Aorta (tissue), 5 donors: ENCODE results near the gene MARCHF11. TPM values are rescaled to one million over a fixed set of nuclear protein-coding genes. Genes with fewer than 3 reads are reported as not detected.

Source experiments
- ATAC-seq: fragments of 200-7000 bp; cut with Tn5 transposase; one replicate; pipeline ENCODE4 v1.9.1; 2022; ENCODE audit warnings: moderate library complexity; ENCODE audit not compliant: low FRiP score
- DNase-seq, 2 donors: peaks; one replicate each; pipeline ENCODE4 v3.0.0-alpha.2; 2020
- H3K27ac ChIP-seq, 2 donors: one replicate each; pipeline ENCODE4 v1.5.1; 2013; ENCODE audit warnings: low read length in 2 of 2, mild to moderate bottlenecking in 2 of 2, moderate library complexity in 2 of 2, control low read depth in 1 of 2, inconsistent platforms in 1 of 2, low read depth in 1 of 2
- H3K27me3 ChIP-seq, 2 donors: one replicate each; pipeline ENCODE4 v1.6.1; 2013; ENCODE audit warnings: control low read depth in 1 of 2, low read length in 1 of 2, mild to moderate bottlenecking in 1 of 2, moderate library complexity in 1 of 2; ENCODE audit not compliant: insufficient read depth in 2 of 2, control insufficient read depth in 1 of 2
- H3K36me3 ChIP-seq, 2 donors: one replicate each; pipeline ENCODE4 v1.6.1; 2013; ENCODE audit warnings: control low read depth in 1 of 2, low read length in 1 of 2, mild to moderate bottlenecking in 1 of 2; ENCODE audit not compliant: insufficient read depth in 2 of 2, control insufficient read depth in 1 of 2
- H3K4me1 ChIP-seq, 2 donors: one replicate each; pipeline ENCODE4 v1.6.1; 2013; ENCODE audit warnings: low read length in 2 of 2, control low read depth in 1 of 2, mild to moderate bottlenecking in 1 of 2, moderate library complexity in 1 of 2; ENCODE audit not compliant: insufficient read depth in 2 of 2, control insufficient read depth in 1 of 2
- H3K4me3 ChIP-seq, 2 donors: one replicate each; pipeline ENCODE4 v1.5.1; 2013; ENCODE audit warnings: low read length in 2 of 2, control low read depth in 1 of 2, mild to moderate bottlenecking in 1 of 2
- H3K9me3 ChIP-seq: one replicate; pipeline ENCODE4 v1.6.1; 2013; ENCODE audit warnings: mild to moderate bottlenecking, low read length; ENCODE audit not compliant: control insufficient read depth
- WGBS, 2 donors: extraction: QIAGEN DNeasy Blood & Tissue Kit; methylation state at CpG; one replicate each; pipeline ENCODE4 v1.1.7; 2013; 5-methylcytosine and 5-hydroxymethylcytosine counted together
- intact Hi-C, 2 donors: fragments of 100-400 bp; cut with DNase I; formaldehyde crosslinking; loops; one replicate each; pipeline versions ENCODE4 v1.14.2 to v1.15.0; 2022
- long read RNA-seq, 2 donors: library from polyadenylated mRNA; unstranded; transcript quantifications; one replicate each; pipeline ENCODE4 v2.0.0, GENCODE V29; 2020 to 2021
- polyA plus RNA-seq, 2 donors: library from polyadenylated mRNA; stranded (reverse); fragments of 200-250 nt; gene quantifications; one replicate each; pipeline ENCODE4 v1.2.3, GENCODE V29; 2013
- total RNA-seq, 2 donors: library from RNA; stranded (reverse); fragmentation: NEBNext Ultra II Directional; extraction: Animal tissue kit (Norgen Biotek cat#: 25700); gene quantifications; one replicate each; pipeline ENCODE4 v1.2.1, GENCODE V29; 2021
- donor health status: healthy with polysubstance abuse.
- donor health status: Bipolar disorder and iron deficiency.
- donor health status: DM: no; HTN: no; CAD: no.
- donor health status: DM: no; HTN: no; CAD: no.
- donor health status: DM: yes; HTN: yes; CAD: no.

The MARCHF11 gene
- not detected for total RNA-seq
- polyA plus RNA-seq, result not detected
- long read RNA-seq, donor 1, result 0 reads
- long read RNA-seq, donor 2, result 0 reads

DNA sequence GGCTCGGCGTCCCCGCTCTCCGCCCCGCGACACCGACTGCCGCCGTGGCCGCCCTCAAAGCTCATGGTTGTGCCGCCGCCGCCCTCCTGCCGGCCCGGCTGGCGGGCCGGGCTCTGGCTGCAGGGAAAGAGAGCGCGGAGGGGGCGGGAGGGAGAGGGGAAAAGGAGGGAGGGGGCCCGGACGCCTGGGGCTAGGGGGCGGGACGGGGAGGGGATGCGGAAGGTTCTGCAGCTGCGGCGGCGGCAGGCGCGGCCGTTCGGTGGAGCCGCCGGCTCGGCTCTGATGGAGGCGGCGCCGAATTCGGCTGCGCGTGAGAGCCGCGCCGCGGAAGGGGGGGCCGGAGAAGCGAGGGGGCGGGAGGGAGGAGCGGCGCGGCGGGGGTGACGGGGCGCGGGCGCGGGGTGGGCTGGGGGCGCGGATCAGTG, at the start of gene MARCHF11:
MARCHF11 (minus strand) TSS at position 281 of the 425 bp plus-strand sequence; CDS start at position 65, 216 bp downstream.
- peak in 1 of 2 donors; percentile 55 for DNase-seq
- ATAC-seq, result no peak
- peak within 1 kb of the TSS in 1 of 2 donors; percentile 28 for H3K4me3 ChIP-seq
- intact Hi-C loops, result loop anchor here in 1 of 2 donors (10.0 kb wide), 1 partner anchor 275 kb away; no protein-coding TSS in a partner anchor
- H3K4me1 ChIP-seq, result no peaks in the 10 kb centered on the region
- H3K27me3 ChIP-seq, result peaks cover 0 to 2% of the 10 kb centered on the region in 2 donors
- WGBS, 2 donors, result 0 to 2% methylated on average over 11 to 58 of the region's 59 CpGs
- H3K27ac ChIP-seq, result no peak within 1 kb of the TSS
- H3K9me3 ChIP-seq, result no peaks in the 10 kb centered on the region
- no peaks in the 10 kb centered on the region for H3K36me3 ChIP-seq

- ATAC-seq, result no peak
- H3K27ac ChIP-seq, result no peak overlapping the region
- WGBS, 2 donors, result 85 to 87% methylated on average over 5 of the region's 5 CpGs
These were observed 46.3 kb upstream of the MARCHF11 start for GRCh38 chr5:16225927-16226326.

DNA sequence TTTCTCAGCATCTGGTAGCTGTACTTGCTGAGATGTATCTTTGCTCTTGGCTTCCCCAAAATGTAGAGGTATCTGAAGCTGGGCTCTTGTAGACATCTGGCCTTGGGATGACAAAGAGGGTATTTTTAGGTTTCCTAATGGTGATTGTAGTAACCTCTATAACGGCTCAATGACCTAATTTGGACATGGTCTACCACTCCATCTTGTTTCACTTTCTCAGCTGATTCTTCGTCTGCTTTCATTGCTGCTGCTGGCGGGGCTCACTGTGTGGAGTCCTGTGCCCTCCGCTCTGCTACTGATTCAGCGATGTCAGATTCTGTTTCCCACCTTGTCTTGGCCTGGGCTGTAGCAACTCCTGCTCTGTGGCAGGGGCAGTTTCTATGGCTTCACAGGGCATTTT, 12.7 kb upstream of the MARCHF11 start:
- Histone ChIP-seq H3K9me3 (peaks cover under 1% of the 10 kb centered on the region), H3K4me1 (no peaks in the 10 kb centered on the region), H3K27ac (no peak overlapping the region), H3K36me3 (no peaks in the 10 kb centered on the region), H3K27me3 (no peaks in the 10 kb centered on the region), H3K4me3 (no peak overlapping the region)
- intact Hi-C loops, result no loop called here
- no peak for DNase-seq
- 58 to 77% methylated on average over 5 of the region's 5 CpGs for WGBS, 2 donors
- no peak for ATAC-seq

More at GRCh38 chr5:16225927-16226326, 46.3 kb upstream of the MARCHF11 start:
- intact Hi-C loops, result no loop called here
- Histone ChIP-seq H3K4me3 (no peak overlapping the region), H3K36me3 (no peaks in the 10 kb centered on the region), H3K27me3 (no peaks in the 10 kb centered on the region), H3K4me1 (no peaks in the 10 kb centered on the region), H3K9me3 (no peaks in the 10 kb centered on the region)
- no peak for DNase-seq

DNA sequence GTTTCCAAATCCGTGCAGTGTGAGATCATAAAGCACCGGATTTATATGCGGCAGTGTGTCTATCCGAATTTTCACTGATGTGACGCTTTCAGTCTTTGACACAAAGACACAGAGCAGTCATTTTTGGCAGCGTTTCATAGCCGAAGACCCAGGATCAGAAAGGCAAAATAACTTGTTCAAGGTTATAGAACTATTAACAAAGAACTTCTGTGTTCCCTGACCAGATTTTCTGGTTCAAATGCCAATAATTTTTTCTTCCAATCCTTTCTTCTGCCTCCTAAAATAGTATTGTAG, 1.1 kb upstream of the MARCHF11 start:
- peaks cover 0 to 2% of the 10 kb centered on the region in 2 donors for H3K27me3 ChIP-seq
- H3K4me3 ChIP-seq, result no peak overlapping the region
- no peak overlapping the region for H3K27ac ChIP-seq
- H3K9me3 ChIP-seq, result no peaks in the 10 kb centered on the region
- intact Hi-C loops, result no loop called here
- DNase-seq, result no peak
- WGBS, 2 donors, result 28 to 32% methylated on average over 7 of the region's 7 CpGs
- no peak for ATAC-seq
- no peaks in the 10 kb centered on the region for H3K4me1 ChIP-seq
- no peaks in the 10 kb centered on the region for H3K36me3 ChIP-seq

GRCh38 chr5:16179936-16180788, 571 bp upstream of the MARCHF11 start:
- Histone ChIP-seq H3K27me3 (peaks cover 0 to 2% of the 10 kb centered on the region in 2 donors), H3K27ac (no peak overlapping the region), H3K9me3 (no peaks in the 10 kb centered on the region), H3K4me1 (no peaks in the 10 kb centered on the region), H3K4me3 (peak overlapping the region in 1 of 2 donors; percentile 28), H3K36me3 (no peaks in the 10 kb centered on the region)
- WGBS, 2 donors, result 2% methylated on average over 42 to 63 of the region's 63 CpGs
- intact Hi-C loops, result loop anchor here in 1 of 2 donors (10.0 kb wide), 1 partner anchor 275 kb away; no protein-coding TSS in a partner anchor
- DNase-seq (peak in 1 of 2 donors; percentile 70), ATAC-seq (peak; percentile 46)

DNA sequence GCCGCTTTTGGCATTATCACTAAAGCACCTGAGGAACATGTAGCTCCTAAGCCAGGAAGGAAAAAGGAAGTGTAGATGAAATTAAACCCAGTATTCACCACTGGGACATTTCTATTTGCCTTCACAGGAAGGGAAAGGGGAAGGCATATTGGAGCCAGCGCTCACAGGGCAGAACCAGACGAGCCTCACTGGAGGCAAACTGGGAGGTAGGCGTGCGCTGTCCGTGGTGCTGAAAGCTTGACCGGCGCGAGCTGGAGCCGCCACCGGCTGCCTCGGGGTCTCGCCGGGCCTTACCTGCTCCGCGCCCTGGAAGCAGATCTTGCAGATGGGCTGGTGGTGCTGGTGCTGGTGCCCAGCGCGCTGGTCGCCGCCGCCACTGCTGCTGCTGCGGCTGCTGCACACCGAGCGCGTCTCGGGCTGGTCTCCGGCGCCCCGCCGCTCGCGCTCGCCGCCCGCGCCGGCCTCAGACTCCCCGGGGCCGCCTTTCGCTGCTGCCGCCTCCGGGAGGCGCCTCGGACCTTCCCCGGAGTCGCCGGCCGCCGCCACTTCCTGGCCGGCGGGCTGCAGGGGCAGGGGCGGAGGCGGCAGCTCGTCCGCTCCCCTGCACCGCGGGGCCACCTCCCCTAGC, 732 bp downstream of the MARCHF11 start:
- intact Hi-C loops, result loop anchor here in 1 of 2 donors (10.0 kb wide), 1 partner anchor 276 kb away; no protein-coding TSS in a partner anchor
- Histone ChIP-seq H3K4me1 (no peaks in the 10 kb centered on the region), H3K36me3 (no peaks in the 10 kb centered on the region), H3K27ac (no peak overlapping the region), H3K4me3 (peak overlapping the region in 1 of 2 donors; percentile 28), H3K9me3 (no peaks in the 10 kb centered on the region), H3K27me3 (peaks cover 0 to 2% of the 10 kb centered on the region in 2 donors)
- ATAC-seq, result peak; percentile 46
- peak; percentile 61 to 87 for DNase-seq
- whole genome bisulfite sequencing, 2 donors, result 2 to 4% methylated on average over 29 to 57 of the region's 57 CpGs

DNA sequence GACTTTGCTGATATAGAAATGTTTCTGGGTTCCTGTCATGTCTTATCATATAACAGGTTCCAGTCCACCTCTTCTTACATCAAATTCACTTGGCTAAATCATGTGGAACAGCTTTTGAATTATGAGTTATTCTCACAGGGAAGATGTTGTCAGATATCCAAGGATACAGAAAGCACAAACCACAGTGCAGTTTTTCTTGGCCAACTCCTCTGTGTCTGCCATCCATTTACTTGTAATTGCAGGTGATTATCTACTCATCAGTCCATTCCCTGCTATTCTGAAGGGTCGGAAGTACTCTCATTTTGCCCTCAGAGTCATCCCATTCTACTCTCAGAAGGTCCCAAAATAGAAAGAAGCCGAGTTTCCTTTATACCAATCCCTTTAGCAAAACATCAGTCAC, 10.0 kb downstream of the MARCHF11 start:
- 20 to 31% methylated on average over 2 of the region's 2 CpGs for WGBS, 2 donors
- no peak for DNase-seq
- intact Hi-C loops, result no loop called here

GRCh38 chr5:16160706-16161105, 18.9 kb downstream of the MARCHF11 start:
- no peak overlapping the region for H3K4me3 ChIP-seq
- DNase-seq, result no peak
- ATAC-seq, result no peak
- 1 to 2% methylated on average over 5 of the region's 5 CpGs for WGBS, 2 donors
- H3K4me1 ChIP-seq, result no peaks in the 10 kb centered on the region
- H3K9me3 ChIP-seq, result no peaks in the 10 kb centered on the region
- H3K36me3 ChIP-seq, result no peaks in the 10 kb centered on the region
- intact Hi-C loops, result no loop called here
- H3K27ac ChIP-seq, result no peak overlapping the region
- H3K27me3 ChIP-seq, result no peaks in the 10 kb centered on the region

More for the DNA sequence above, 10.0 kb downstream of the MARCHF11 start:
- H3K27me3 ChIP-seq, result no peaks in the 10 kb centered on the region
- ATAC-seq, result no peak
- no peaks in the 10 kb centered on the region for H3K4me1 ChIP-seq
- H3K36me3 ChIP-seq, result no peaks in the 10 kb centered on the region
- no peak overlapping the region for H3K4me3 ChIP-seq
- peaks cover 1% of the 10 kb centered on the region for H3K9me3 ChIP-seq
- no peak overlapping the region for H3K27ac ChIP-seq
